ENCODE data around the gene SENP5.

Gene SENP5

DNA sequence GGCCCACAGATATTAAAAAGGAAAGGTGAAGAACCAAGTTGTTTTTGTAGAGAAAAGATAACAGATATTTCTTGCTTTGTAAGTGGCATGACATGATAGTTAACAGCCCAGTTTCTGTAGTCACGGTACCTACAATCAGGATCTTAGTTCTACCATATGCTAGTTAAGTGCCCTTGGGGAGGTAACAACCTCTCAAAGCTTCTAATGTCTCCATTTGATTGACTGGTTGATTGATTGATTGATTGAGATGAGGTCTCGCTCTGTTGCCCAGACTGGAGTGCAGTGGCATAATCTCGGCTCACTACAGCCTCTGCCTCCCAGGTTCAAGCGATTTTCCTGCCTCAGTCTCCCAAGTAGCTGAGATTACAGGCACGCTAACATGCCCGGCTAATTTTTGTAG is 28.5 kb downstream of the SENP5 start:
- no peak overlapping the region for H3K4me3 ChIP-seq (ENCODE audit: low read depth, low read length)
- TF ChIP-seq, protein P1, sequence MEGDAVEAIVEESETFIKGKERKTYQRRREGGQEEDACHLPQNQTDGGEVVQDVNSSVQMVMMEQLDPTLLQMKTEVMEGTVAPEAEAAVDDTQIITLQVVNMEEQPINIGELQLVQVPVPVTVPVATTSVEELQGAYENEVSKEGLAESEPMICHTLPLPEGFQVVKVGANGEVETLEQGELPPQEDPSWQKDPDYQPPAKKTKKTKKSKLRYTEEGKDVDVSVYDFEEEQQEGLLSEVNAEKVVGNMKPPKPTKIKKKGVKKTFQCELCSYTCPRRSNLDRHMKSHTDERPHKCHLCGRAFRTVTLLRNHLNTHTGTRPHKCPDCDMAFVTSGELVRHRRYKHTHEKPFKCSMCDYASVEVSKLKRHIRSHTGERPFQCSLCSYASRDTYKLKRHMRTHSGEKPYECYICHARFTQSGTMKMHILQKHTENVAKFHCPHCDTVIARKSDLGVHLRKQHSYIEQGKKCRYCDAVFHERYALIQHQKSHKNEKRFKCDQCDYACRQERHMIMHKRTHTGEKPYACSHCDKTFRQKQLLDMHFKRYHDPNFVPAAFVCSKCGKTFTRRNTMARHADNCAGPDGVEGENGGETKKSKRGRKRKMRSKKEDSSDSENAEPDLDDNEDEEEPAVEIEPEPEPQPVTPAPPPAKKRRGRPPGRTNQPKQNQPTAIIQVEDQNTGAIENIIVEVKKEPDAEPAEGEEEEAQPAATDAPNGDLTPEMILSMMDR (conservative IDR thresholded peaks at IDR 0.05; ENCODE audit: low read depth, low read length) = no peak
- DNase-seq (ENCODE audit: low read depth) = no peak

DNA sequence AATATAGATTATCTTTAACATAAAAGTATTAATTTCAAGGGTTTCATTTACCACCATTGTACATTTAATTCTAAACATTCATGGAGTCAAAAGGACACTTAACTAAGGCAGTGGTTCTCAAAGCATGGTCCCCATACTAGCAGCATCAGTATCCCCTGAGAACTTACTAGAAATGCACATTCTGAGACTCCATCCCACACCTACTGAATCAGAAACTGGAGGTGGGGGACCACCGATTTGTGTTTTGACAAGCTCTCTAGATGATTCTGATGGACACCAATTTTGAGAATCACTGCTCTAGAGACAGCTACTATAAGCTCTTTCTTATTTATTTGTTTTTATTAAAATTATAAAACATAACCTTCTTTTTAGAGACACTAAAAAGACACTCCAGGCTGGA is 34.0 kb downstream of the SENP5 start:
- DNase-seq (ENCODE audit: low read depth) = no peak
- TF ChIP-seq, protein P1 (conservative IDR thresholded peaks at IDR 0.05; ENCODE audit: low read depth, low read length) = no peak
- H3K4me3 ChIP-seq (ENCODE audit: low read depth, low read length) = no peak overlapping the region

DNA sequence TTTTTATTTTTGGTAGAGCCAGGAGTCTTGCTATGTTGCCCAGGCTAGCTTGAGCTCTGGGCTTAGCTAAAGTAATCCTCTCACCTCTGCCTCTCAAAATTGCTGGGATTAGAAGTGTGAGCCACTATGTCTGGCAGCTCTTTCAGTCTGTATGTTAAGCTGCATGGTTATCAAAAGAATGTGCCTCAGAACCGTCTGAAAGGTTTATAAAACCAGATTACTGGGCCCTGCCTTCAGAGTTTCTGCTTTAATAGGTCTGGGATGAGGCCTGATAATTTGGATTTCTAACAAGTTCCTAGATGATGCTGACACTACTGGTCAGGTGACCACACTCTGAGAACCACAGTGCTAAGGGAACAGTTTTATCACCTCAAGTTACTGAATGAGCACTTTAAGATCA is 34.6 kb downstream of the SENP5 start:
- H3K4me3 ChIP-seq (ENCODE audit: low read depth, low read length) = no peak overlapping the region
- TF ChIP-seq, protein P1 (conservative IDR thresholded peaks at IDR 0.05; ENCODE audit: low read depth, low read length) = no peak
- no peak for DNase-seq (ENCODE audit: low read depth)

DNA sequence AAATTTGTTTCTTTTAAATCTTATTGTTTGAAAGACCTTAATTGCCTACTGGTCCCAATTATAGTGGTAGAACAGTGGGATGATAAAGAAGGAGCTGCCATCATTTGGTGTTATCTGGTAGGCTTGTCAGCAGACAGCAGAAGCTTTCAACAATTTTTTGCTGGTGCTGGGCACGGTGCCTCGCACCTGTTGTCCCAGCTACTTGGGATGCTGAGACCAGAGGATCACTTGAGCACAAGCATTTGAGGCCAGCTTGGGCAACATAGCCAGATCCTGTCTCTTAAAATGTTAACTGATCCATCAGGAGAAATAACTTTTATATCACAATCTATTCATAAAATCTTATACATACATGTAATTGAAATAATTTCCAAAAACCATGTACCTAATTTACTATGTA is 36.0 kb downstream of the SENP5 start:
- no peak overlapping the region for H3K4me3 ChIP-seq (ENCODE audit: low read depth, low read length)
- TF ChIP-seq, protein P1 (conservative IDR thresholded peaks at IDR 0.05; ENCODE audit: low read depth, low read length) = no peak
- DNase-seq (ENCODE audit: low read depth) = no peak

DNA sequence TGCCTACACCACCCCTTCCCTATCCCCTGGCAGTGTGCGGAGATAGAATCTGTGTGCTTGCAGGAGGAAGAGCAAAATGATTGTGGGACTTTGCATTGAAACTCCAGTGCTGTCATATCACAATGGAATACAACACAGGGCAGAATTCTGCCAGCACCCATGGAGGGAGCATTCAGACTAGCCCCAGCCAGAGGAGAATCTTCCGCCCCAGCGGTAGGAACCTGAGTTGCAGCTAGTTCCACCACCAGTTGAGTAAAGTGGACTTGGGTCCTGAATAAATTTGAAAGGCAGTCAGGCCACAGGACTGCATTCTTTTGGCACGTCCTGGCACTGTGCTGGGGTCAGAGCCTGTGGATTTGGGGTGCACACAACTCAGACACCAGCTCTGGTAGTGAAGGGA is 47.1 kb downstream of the SENP5 start:
- no peak overlapping the region for H3K4me3 ChIP-seq (ENCODE audit: low read depth, low read length)
- TF ChIP-seq, protein P1 (conservative IDR thresholded peaks at IDR 0.05; ENCODE audit: low read depth, low read length) = no peak
- no peak for DNase-seq (ENCODE audit: low read depth)

DNA sequence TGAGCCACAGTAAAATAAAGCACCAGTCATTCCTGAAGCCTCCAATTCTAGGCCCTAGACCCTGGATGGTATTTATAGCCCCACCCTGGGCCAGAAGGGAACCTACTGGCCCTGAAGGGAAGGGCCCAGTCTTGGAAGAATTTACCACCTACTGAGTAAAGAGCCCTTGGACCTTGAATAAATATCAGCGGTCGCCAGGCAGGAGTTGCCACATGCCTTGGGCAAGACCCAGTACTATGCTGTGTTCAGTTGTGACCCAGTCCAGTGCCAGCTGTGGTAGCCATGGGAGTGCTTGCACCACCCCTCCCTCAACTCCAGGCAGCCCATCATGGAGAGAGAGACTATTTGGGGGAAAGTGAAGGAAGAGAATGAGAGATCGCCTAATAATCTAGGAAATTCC is 47.7 kb downstream of the SENP5 start:
- no peak overlapping the region for H3K4me3 ChIP-seq (ENCODE audit: low read depth, low read length)

DNA sequence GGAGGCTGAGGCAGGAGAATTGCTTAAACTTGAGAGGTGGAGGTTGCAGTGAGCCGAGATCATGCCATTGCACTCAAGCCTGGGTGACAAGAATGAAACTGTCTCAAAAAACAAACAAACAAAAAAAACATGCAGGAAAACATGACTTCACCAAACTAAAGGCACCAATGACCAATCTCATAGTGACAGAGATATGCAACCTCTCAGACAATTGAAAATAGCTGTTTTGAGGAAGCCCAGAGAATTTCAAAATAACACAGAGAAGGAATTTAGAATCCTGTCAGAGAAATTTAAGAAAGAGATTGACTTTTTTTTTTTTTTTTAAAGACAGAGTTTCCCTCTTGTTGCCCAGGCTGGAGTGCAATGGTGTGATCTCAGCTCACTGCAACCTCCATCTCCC is 48.5 kb downstream of the SENP5 start:
- DNase-seq (ENCODE audit: low read depth) = no peak
- H3K4me3 ChIP-seq (ENCODE audit: low read depth, low read length) = no peak overlapping the region
- TF ChIP-seq, protein P1 (conservative IDR thresholded peaks at IDR 0.05; ENCODE audit: low read depth, low read length) = no peak

More for the DNA sequence above, 47.7 kb downstream of the SENP5 start:
- TF ChIP-seq, protein P1 (conservative IDR thresholded peaks at IDR 0.05; ENCODE audit: low read depth, low read length) = no peak
- no peak for DNase-seq (ENCODE audit: low read depth)

All from choroid plexus epithelial cell (primary cell).